SK-N-SH (cell line): ENCODE measurements around the gene SLC25A21. TPM values are rescaled to one million over a fixed set of nuclear protein-coding genes. Genes with fewer than 3 reads are reported as not detected.

Experiments
- CTCF ChIA-PET: fragments of 300-600, 350-600 bp; formaldehyde crosslinking; extraction: SDS; loops from one replicate; lab custom pipeline; 2021; lab: Yijun Ruan, JAX
- POLR2A ChIA-PET: fragments of 350-600 bp; sonication (Branson Sonifier 250); formaldehyde crosslinking; extraction: SDS; loops from one replicate; lab custom pipeline; 2020; ENCODE audit warnings: antibody characterized with exemption, inconsistent platforms; lab: Yijun Ruan, JAX
- DNase-seq: peaks from one replicate; pipeline ENCODE4 v3.0.0; 2012
- H2AFZ ChIP-seq: fragments of 200-600 bp; sonication (generic); 2 replicates; pipeline ENCODE4 v1.8.1; 2016; ENCODE audit warnings: antibody characterized with exemption, mild to moderate bottlenecking, low read depth
- H3F3A ChIP-seq: fragments of 200-600 bp; sonication (generic); replicated peaks from 2 replicates; pipeline ENCODE3; 2016; ENCODE audit warnings: antibody characterized with exemption, mild to moderate bottlenecking; ENCODE audit not compliant: insufficient read depth
- H3K27ac ChIP-seq, 2 experiments: fragments of 200-500 bp in 1 of 2; fragments of 200-600 bp in 1 of 2; sonication (Bioruptor generic) in 1 of 2; sonication (generic), shearing (Covaris generic) in 1 of 2; 2 replicates each; pipeline versions ENCODE4 v1.5.1 to v1.6.1; 2014 to 2016; ENCODE audit warnings: low read depth in 2 of 2, inconsistent platforms in 1 of 2, low read length in 1 of 2, mild to moderate bottlenecking in 1 of 2, mixed read lengths in 1 of 2
- H3K27me3 ChIP-seq: fragments of 200-600 bp; sonication (generic), shearing (Covaris generic); 2 replicates; pipeline ENCODE4 v1.6.1; 2016; ENCODE audit warnings: mixed run types; ENCODE audit not compliant: insufficient read depth
- H3K36me3 ChIP-seq, 2 experiments: fragments of 200-500 bp in 1 of 2; fragments of 200-600 bp in 1 of 2; sonication (Bioruptor generic) in 1 of 2; sonication (generic) in 1 of 2; replicated peaks in 1 of 2; 2 replicates each; pipeline versions ENCODE3 to v1.5.1; 2014 to 2016; ENCODE audit warnings: low read length in 1 of 2, mild to moderate bottlenecking in 1 of 2; ENCODE audit not compliant: insufficient read depth in 2 of 2, control insufficient read depth in 1 of 2
- H3K4me1 ChIP-seq, 2 experiments: fragments of 200-500 bp in 1 of 2; fragments of 200-600 bp in 1 of 2; sonication (Bioruptor generic) in 1 of 2; sonication (generic), shearing (Covaris generic) in 1 of 2; 2 replicates each; pipeline versions ENCODE4 v1.5.1 to v1.6.1; 2014 to 2016; ENCODE audit warnings: low read depth in 1 of 2, low read length in 1 of 2, mixed run types in 1 of 2; ENCODE audit not compliant: insufficient read depth in 2 of 2, control insufficient read depth in 1 of 2
- H3K4me2 ChIP-seq: fragments of 200-600 bp; sonication (generic), shearing (Covaris generic); 2 replicates; pipeline ENCODE4 v1.6.1; 2017; ENCODE audit warnings: mixed run types
- H3K4me3 ChIP-seq, 2 experiments: fragments of 200-500 bp in 1 of 2; fragments of 200-600 bp in 1 of 2; sonication (Bioruptor generic) in 1 of 2; sonication (generic), shearing (Covaris generic) in 1 of 2; 2 replicates each; pipeline versions ENCODE4 v1.5.1 to v1.8.1; 2014 to 2016; ENCODE audit warnings: low read depth in 2 of 2, inconsistent platforms in 1 of 2, low read length in 1 of 2, mild to moderate bottlenecking in 1 of 2, mixed read lengths in 1 of 2, moderate library complexity in 1 of 2
- H3K79me2 ChIP-seq: fragments of 200-600 bp; sonication (generic); 2 replicates; pipeline ENCODE4 v1.8.1; 2017; ENCODE audit warnings: mild to moderate bottlenecking; ENCODE audit not compliant: insufficient read depth
- H3K9ac ChIP-seq: fragments of 200-600 bp; sonication (generic); 2 replicates; pipeline ENCODE4 v1.6.1; 2017; ENCODE audit warnings: mixed run types
- H3K9me2 ChIP-seq: fragments of 200-600 bp; sonication (generic); 2 replicates; pipeline ENCODE4 v1.6.1; 2017; ENCODE audit warnings: mixed run types
- H3K9me3 ChIP-seq: fragments of 200-600 bp; sonication (generic); 2 replicates; pipeline ENCODE4 v1.6.1; 2017; ENCODE audit warnings: mixed run types, mild to moderate bottlenecking, moderate library complexity
- H4K20me1 ChIP-seq: fragments of 200-600 bp; sonication (generic); 2 replicates; pipeline ENCODE4 v1.6.1; 2017; ENCODE audit warnings: mild to moderate bottlenecking, mixed run types; ENCODE audit not compliant: insufficient read depth
- CTCF ChIP-seq: fragments of 200-600 bp; sonication (generic); IDR thresholded peaks from 2 replicates; pipeline ENCODE4 v1.6.1; 2017; ENCODE audit warnings: antibody characterized with exemption, mild to moderate bottlenecking, moderate library complexity
- ELF1 ChIP-seq: IDR thresholded peaks from 2 replicates; pipeline ENCODE4 v1.4.0; 2012
- EP300 ChIP-seq, 2 experiments: IDR thresholded peaks; 2 replicates each; pipeline versions ENCODE4 v1.4.0 to v1.6.1; 2012; ENCODE audit warnings: borderline replicate concordance in 1 of 2, low read depth in 1 of 2, low read length in 1 of 2
- FOSL2 ChIP-seq: IDR thresholded peaks from 2 replicates; pipeline ENCODE4 v1.4.0; 2012; ENCODE audit warnings: low read depth, mild to moderate bottlenecking, moderate library complexity, borderline replicate concordance
- FOXJ3 ChIP-seq: sonication (generic); formaldehyde crosslinking; IDR thresholded peaks from 2 replicates; pipeline ENCODE4 v1.5.1; 2020; ENCODE audit warnings: mild to moderate bottlenecking, missing genetic modification reagents
- FOXM1 ChIP-seq: IDR thresholded peaks from 2 replicates; pipeline ENCODE4 v1.4.0; 2012; ENCODE audit warnings: low read depth, mild to moderate bottlenecking
- IRF3 ChIP-seq: fragments of 150-350 bp; IDR thresholded peaks from 2 replicates; pipeline ENCODE4 v1.6.1; 2016; ENCODE audit warnings: mild to moderate bottlenecking, low read depth, low read length
- JUND ChIP-seq: IDR thresholded peaks from 2 replicates; pipeline ENCODE4 v1.4.0; 2012
- MAX ChIP-seq: IDR thresholded peaks from 2 replicates; pipeline ENCODE4 v1.4.0; 2012; ENCODE audit warnings: low read depth
- MXI1 ChIP-seq: IDR thresholded peaks from 2 replicates; pipeline ENCODE4 v1.6.1; 2012; ENCODE audit warnings: mild to moderate bottlenecking, low read depth, low read length, improper control_type of control experiment
- NFIC ChIP-seq: IDR thresholded peaks from 2 replicates; pipeline ENCODE4 v1.4.0; 2012; ENCODE audit warnings: borderline replicate concordance
- PBX3 ChIP-seq: IDR thresholded peaks from 2 replicates; pipeline ENCODE4; 2012
- POLR2AphosphoS5 ChIP-seq: IDR thresholded peaks from 2 replicates; pipeline ENCODE4 v1.6.1; 2012; ENCODE audit warnings: low read depth, low read length
- RAD21 ChIP-seq: IDR thresholded peaks from 2 replicates; pipeline ENCODE4 v1.6.1; 2012; ENCODE audit warnings: mild to moderate bottlenecking, low read length
- RFX5 ChIP-seq: IDR thresholded peaks from 2 replicates; pipeline ENCODE4 v1.6.1; 2012; ENCODE audit warnings: mild to moderate bottlenecking, improper control_type of control experiment, low read length
- RXRA ChIP-seq: IDR thresholded peaks from 2 replicates; pipeline ENCODE4 v1.4.0; 2012; ENCODE audit warnings: low read depth, mild to moderate bottlenecking, borderline replicate concordance
- TEAD4 ChIP-seq: IDR thresholded peaks from 2 replicates; pipeline ENCODE4 v1.4.0; 2012; ENCODE audit warnings: mild to moderate bottlenecking, borderline replicate concordance; ENCODE audit not compliant: insufficient read depth
- WGBS: methylation state at CpG from one replicate; pipeline ENCODE4 v1.1.6; 2017; ENCODE audit warnings: low lambda C conversion rate; 5-methylcytosine and 5-hydroxymethylcytosine counted together
- polyA plus RNA-seq, 3 experiments: library from polyadenylated mRNA; depleted of rRNA; stranded (reverse); fragments of >200 nt; gene quantifications; 2 replicates each; pipeline ENCODE4 v1.2.3, GENCODE V29; 2012
- TF ChIP-seq, protein P1 (sequence below): fragments of 150-350 bp; IDR thresholded peaks from 2 replicates; pipeline ENCODE4 v1.6.1; 2017; ENCODE audit warnings: antibody characterized with exemption, low read length, low read depth, borderline replicate concordance

The SLC25A21 gene
- polyA plus RNA-seq, 1 of the 3 experiments (the other 2 are of a cell fraction) = not detected

GRCh38 chr14:37114559-37114958, 57.8 kb downstream of the SLC25A21 start:
- WGBS = 23% methylated on average over 3 of the region's 3 CpGs
- Histone ChIP-seq H3K4me1 (no peaks in the 10 kb centered on the region), H3K36me3 (no peaks in the 10 kb centered on the region), H3K9ac (no peak overlapping the region), H3K4me2 (no peak overlapping the region), H3F3A (no peaks in the 10 kb centered on the region), H2AFZ (no peak overlapping the region), H3K9me2 (no peaks in the 10 kb centered on the region), H3K27ac (no peak overlapping the region), H3K4me3 (no peak overlapping the region), H3K79me2 (no peaks in the 10 kb centered on the region), H4K20me1 (no peaks in the 10 kb centered on the region), H3K27me3 (no peaks in the 10 kb centered on the region), H3K9me3 (no peaks in the 10 kb centered on the region)
- TF ChIP-seq FOXM1 = no peak
- no peak for TF ChIP-seq CTCF
- no peak for TF ChIP-seq MAX
- TF ChIP-seq, protein P1, sequence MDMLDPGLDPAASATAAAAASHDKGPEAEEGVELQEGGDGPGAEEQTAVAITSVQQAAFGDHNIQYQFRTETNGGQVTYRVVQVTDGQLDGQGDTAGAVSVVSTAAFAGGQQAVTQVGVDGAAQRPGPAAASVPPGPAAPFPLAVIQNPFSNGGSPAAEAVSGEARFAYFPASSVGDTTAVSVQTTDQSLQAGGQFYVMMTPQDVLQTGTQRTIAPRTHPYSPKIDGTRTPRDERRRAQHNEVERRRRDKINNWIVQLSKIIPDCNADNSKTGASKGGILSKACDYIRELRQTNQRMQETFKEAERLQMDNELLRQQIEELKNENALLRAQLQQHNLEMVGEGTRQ = no peak
- TF ChIP-seq RXRA = no peak
- no peak for TF ChIP-seq JUND
- TF ChIP-seq FOXJ3 (CRISPR knock-in tag) = no peak
- no peak for TF ChIP-seq NFIC
- TF ChIP-seq IRF3 = no peak
- DNase-seq = no peak
- POLR2A ChIA-PET = no interaction called here
- CTCF ChIA-PET = interaction anchor here (1.1 kb wide), 1 partner anchor 37 kb away, joined by 3 read pairs; no protein-coding TSS in a partner anchor

DNA sequence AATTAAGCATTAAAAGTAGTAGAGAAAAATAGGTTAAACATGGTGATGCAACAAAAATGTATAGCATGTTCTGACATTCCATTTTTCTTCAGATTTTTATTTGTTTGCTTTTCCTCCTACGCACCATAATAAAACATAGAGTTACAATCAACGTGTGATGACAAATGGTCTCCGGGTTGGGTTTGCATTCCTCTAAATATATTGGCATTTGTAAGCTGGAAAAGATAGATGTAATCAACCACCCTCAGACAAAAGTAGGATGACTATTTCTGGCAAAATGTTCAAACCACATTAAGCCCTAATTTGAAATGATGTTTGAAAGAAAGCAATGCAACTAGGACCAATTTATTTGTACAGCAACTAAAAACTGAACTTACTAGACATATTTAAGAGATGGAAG, 58.4 kb downstream of the SLC25A21 start:
- no peaks in the 10 kb centered on the region for H3K36me3 ChIP-seq
- ChIA-PET CTCF (interaction anchor here (1.1 kb wide), 1 partner anchor 37 kb away, joined by 3 read pairs; no protein-coding TSS in a partner anchor), POLR2A (no interaction called here)
- H3K4me3 ChIP-seq = no peak overlapping the region
- no peaks in the 10 kb centered on the region for H3K9me3 ChIP-seq
- H3K9me2 ChIP-seq = no peaks in the 10 kb centered on the region
- WGBS = 12% methylated on average over 3 of the region's 3 CpGs
- H3K27ac ChIP-seq = no peak overlapping the region
- no peaks in the 10 kb centered on the region for H3K79me2 ChIP-seq
- no peaks in the 10 kb centered on the region for H3K4me1 ChIP-seq
- TF ChIP-seq JUND = no peak
- no peak for TF ChIP-seq NFIC
- TF ChIP-seq RXRA = no peak
- no peak for TF ChIP-seq POLR2AphosphoS5
- TF ChIP-seq RFX5 = no peak
- no peak for TF ChIP-seq ELF1
- TF ChIP-seq RAD21 = no peak
- no peak for TF ChIP-seq MXI1
- no peak for TF ChIP-seq PBX3
- TF ChIP-seq EP300 (IDR thresholded peaks at IDR 0.05; ENCODE audit: borderline replicate concordance in 1 of 2, low read depth in 1 of 2, low read length in 1 of 2) = no peak
- no peak for TF ChIP-seq TEAD4
- no peak for TF ChIP-seq FOSL2
- H4K20me1 ChIP-seq = no peaks in the 10 kb centered on the region
- DNase-seq = no peak
- H3K27me3 ChIP-seq = no peaks in the 10 kb centered on the region
- no peak overlapping the region for H3K4me2 ChIP-seq
- no peak overlapping the region for H3K9ac ChIP-seq
- H3F3A ChIP-seq = no peaks in the 10 kb centered on the region
- H2AFZ ChIP-seq = no peak overlapping the region
